GF-D8 (cell line): ENCODE results near the gene ZC3H15.
"Not testable (repeated sequence)": the region's sequence is repeated elsewhere in the genome, so short reads cannot be mapped to it uniquely, and the experiment has no call there.

Experiments used
- DNase-seq: peaks from one replicate; lab custom pipeline; 2025; lab: John Stamatoyannopoulos, UW

The ZC3H15 gene

DNA sequence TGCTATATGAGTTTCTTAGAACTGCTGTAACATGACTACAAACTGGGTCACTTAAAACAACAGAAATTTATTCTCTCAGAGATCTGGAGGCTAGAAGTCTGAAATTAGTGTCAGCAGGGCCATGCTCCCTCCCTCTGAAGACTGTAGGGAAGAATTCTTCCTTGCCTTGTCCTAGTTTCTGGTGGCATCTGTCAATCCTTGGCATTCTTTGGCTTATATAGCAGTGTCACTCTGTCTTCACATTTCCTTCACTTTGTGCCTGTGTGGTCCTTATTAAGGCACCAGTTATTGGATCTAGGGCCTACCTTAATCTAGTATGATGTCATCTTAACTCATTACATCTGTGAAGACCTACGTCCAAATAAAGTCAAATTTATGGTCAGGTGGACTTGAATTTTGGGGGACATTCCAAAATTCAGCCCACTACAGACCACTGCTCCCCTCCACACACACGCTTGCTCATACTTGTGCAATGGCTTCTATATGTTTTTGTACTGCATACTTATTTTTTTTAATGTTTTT lies 7.6 kb downstream of the ZC3H15 start:
- no peak for DNase-seq

DNA sequence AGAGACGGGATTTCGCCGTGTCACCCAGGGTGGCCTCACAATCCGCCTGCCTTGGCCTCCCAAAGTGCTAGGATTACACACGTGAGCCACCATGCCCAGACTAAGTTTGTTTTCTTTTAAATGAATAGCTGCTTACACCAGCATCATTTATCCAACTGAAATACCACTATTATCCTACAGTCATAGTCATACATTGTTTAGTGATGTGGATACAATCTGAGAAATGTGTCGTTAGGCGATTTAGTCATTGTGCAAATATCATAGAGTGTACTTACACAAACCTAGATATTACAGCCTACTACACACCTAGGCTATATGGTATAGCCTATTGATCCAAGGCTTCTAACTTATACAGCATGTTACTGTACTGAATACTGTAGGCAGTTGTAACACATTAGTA lies 10.3 kb downstream of the ZC3H15 start:
- DNase-seq, result no peak

DNA sequence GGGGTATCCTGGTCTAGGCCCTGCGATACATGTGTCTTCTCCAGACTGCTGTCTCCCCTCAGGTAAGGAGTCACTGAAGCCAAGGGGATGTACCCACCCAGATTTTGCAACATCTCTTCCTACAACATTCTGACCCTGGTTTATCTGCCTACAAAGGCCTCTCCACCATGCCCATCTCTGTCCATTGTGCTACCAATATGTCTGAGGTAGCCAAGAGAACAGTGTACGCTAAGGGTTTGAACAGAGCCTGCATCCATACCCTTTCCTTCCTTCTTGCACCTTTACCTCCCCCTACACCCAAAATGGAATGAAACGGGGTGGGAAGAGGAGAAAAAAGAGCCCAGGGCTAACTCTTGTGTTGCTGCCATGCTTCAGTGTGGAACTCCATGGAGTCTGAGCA lies 11.9 kb downstream of the ZC3H15 start:
- DNase-seq, result no peak

DNA sequence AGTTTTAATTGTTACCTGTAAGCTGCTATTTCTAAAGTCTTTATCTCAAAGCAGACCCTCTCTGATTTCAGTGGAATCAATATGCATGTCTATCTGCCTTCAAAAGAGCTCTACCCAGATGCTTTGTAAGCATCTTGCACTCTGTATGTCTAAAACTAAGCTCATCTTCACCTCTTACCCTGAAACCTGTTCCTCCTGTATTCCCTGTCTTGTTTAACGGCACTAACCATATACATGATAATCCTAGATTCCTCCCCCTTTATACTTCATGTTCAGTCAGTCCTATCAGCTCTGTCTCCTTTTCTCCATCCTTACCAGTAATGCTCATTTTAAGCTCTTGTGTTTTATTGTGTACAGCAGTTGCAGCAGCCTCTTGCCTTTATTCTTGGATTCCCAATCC lies 12.8 kb downstream of the ZC3H15 start:
- no peak for DNase-seq

DNA sequence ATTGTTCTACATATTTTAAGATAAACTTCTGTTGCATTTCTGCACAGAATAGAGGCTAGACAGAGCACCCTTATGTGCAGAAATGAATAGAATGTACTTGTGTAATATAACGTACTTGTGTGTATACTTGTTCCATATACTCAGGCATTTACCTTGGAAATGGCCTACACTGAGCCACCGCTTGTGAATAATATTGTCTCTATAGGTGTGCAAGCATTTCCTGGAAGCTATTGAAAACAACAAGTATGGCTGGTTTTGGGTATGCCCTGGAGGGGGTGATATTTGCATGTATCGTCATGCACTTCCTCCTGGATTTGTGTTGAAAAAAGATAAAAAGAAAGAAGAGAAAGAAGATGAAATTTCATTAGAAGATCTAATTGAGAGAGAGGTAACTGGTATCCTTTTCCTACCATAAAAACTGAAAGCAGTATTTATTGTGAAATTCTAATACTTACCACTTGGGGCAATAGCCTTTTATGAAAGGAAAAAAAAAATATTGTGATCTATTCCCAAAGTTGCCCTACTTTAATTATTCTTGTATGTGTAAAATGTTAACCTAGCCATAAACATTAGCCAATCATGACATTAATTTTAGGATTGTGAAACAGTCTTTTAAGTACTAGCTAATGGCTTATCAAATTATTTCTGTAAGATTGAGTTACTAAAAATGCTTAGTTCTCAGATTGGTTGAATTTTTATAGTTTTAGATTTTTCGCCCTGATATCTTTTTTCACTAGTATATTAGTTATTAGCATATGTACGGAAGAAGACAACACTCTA lies 18.0 kb downstream of the ZC3H15 start:
- no peak for DNase-seq

DNA sequence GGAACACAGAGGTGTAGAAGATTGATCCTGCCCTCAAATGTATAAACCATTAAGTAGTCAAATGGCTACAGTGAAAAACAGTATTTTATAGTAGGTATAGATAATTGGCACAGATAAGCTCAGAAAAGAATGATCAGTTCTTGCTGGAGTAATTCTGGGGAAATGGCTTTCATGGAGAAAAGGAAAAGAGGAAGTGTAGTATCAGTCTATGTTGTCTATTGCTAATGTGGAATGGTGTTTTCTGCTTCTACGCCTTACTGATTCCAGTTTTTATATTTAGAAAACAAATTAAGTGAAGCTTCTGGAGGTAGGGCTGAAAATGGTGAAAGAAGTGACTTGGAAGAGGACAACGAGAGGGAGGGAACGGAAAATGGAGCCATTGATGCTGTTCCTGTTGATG lies 22.2 kb downstream of the ZC3H15 start:
- no peak for DNase-seq

DNA sequence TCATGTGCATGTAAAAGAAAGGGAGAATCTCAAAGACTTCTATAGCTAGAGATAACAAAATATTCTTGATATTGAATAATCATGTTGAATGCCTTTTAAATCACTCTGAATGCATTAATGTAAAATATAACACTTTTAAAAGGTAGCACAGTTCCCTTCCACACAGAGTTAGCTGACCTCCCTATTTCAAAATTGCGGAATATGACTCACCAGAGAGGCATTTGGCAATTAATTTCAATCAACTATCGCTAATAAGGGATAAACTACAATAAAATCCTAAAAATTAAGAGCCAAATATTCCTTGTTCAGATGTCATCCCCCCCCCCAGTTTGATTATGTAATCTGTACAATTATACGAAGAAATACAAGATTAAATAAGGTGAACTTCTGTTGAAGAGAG lies 29.3 kb downstream of the ZC3H15 start:
- no peak for DNase-seq

DNA sequence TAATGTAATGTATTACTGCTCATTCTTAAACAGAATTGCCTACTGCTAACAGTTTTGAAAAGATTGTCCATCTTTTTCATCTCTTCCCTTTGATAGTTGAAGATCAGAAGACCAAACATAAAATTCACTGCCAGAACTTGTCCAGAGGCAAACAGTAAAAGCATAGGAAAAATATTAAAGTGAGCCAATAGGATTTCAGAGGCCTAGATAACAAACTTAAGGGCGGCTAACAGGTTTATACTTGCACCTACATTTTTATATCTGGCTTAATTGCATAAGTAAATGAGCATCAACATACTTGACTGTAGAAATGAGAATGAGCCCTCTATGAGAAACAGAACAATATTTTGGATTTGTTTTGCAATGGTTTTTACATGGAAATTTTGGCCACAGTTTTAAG lies 30.3 kb downstream of the ZC3H15 start:
- DNase-seq, result no peak

DNA sequence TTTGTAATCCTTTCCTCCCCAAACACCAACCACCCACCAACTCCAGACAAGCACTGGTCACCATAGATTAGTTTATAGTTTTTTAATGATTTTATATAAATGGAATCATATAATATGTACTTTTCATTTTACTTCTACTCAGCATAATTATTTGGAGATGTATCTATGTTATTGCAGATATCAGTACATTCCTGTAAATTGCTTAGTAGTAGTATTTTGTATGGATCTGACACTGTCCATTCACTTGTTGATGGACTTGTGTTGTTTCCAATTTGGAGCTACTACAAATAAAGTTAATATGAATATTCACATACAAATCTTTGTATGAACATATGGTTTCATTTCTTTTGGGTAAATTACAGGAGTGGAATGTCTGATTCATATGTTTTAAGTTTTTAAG lies 31.0 kb downstream of the ZC3H15 start:
- DNase-seq, result no peak

DNA sequence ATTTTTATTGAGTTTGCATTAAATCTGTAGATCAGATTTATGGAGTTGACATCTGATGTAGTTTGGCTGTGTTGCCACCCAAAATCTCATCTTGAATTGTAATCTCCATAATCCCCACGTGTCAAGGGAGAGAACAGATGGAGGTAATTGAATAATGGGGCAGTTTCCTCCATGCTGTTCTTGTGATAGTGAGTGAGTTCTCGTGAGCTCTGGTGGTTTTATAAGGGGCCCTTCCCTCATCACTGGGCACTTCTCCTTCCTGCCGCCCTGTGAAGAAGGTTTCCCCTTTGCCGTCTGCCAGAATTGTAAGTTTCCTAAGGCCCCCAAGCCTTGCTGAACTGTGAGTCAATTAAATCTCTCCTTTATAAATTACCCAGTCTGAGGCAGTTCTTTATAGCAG lies 32.2 kb downstream of the ZC3H15 start:
- DNase-seq, result no peak

DNA sequence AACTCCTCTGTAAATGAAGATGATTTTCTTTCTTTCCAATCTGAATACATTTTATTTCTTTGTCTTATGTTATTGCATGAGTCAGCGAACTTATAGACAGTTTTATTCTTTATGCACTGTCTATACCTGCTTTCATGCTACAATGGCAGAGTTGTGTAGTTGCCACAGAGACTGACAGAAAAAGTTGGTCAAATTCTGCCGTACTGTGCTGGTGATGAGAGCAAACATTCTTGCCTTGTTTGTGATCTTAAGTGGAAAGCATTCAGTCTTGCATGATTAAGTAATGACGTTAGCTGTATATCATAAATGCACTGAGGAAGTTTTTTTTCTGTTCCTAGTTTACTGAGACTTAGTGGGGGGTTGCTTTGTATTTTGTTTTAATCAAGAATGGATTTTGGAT lies 32.9 kb downstream of the ZC3H15 start:
- DNase-seq, result no peak

DNA sequence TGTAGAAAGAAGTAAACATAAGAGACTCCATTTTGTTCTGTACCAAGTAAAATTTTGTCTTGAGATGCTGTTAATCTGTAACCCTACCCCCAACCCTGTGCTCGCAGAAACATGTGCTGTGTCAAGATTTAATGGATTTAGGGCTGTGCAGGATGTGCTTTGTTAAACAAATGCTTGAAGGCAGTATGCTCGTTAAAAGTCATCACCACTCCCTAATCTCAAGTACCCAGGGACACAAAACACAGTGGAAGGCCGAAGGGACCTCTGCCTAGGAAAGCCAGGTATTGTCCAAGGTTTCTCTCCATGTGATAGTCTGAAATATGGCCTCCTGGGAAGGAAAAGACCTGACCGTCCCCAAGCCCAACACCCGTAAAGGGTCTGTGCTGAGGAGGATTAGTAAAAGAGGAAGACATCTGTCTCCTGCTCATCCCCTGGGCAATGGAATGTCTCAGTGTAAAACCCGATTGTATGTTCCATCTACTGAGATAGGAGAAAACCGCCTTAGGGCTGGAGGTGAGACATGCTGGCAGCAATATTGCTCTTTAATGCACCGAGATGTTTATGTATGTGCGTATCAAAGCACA lies 35.6 kb downstream of the ZC3H15 start:
- not testable (repeated sequence) for DNase-seq

DNA sequence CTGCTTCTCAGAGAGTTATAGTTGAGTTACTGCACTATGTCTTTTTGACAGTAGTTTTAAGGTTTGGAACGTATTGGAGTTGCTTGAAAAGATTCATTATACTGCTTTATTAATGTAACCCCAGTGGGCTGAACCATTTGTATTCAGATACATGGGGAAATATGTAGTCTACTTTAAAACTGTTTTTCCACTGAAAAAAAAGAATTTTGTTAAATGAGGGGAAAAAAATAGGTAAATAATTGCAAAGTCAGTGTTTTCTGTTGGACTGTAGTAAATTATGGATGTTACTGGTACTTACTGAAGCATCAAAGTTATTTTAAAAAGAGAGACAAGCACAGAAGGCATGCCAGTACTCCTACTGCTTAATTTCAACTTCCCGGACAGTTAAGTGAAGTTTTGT lies 36.4 kb downstream of the ZC3H15 start:
- DNase-seq, result no peak

DNA sequence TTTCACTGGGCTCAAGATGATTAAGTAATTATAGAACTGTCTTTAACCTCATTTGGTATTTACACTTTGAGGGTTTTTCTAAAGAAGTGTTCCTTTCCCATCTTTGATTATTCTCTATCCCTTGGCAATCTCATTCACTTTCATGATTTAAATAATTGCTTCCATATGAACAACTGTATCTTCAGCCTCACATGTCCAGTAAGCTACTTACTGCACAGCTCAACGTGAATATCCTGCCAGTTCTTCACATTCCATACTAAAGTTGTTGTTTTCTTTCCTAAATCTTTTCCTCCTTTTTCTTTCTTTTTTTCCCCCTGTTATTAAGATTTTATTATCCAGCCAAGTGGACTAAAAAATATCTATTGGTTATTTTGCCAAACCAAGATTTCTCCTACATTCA lies 37.7 kb downstream of the ZC3H15 start:
- DNase-seq, result no peak

DNA sequence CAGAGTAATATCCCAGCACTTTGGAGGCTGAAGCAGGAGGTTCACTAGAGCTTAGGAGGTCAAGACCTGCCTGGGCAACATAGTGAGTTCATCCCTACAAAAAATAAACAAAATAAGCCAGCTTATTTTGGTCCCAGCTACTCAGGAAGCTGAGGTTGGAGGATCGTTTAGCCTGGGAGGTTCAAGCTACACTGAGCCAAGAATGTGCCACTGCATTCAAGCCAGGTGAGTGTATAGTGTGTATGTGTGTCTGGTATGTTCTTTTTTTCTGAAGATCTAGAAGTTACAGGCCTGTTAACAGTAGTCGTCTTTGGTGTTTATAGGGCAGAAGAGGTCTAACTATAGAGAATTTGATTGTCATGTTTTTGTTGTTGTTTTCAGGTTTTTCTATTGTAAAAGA lies 40.2 kb downstream of the ZC3H15 start:
- DNase-seq, result no peak

DNA sequence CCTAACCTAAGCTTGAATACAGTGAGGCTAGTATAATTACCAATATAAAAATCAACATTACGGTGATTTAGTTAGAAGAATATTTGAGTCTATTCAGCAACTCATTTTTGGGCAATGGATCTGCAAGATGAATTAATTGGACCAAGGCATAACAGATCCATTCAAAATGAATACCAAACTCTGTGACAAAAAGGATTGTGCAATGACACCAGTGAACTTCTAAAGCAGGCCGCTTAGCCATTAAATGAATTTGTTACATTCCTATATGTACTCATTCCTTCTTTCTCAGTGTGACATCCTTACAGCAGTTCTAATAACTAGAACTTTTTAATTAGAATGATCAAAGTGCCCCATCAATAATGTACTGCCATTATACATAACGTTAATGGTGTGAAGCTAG lies 44.3 kb downstream of the ZC3H15 start:
- DNase-seq, result no peak

DNA sequence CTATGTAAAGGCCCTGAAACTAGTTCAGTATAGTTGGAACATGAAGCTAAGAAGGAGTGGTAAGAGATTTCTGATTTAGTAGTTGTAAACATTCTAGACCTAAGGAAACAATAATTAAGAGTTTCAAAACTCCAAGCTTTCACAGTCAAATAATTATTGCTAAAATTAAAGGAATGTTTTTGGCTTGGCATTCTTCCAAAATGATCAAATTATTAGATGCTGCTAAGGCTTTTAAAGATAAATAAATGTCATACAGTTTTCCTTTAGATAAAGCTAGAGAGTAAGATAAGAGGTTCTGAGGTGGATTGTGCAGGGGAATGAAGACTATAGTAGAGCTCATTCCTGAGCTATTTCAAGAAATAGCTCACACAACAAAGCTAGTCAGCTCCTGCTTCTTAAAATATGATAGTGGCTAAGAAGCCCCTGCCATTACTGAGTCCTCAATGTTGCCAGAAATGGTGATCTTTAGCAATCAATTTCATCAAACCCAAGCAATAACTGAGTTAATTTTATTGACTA lies 45.3 kb downstream of the ZC3H15 start:
- DNase-seq, result no peak

DNA sequence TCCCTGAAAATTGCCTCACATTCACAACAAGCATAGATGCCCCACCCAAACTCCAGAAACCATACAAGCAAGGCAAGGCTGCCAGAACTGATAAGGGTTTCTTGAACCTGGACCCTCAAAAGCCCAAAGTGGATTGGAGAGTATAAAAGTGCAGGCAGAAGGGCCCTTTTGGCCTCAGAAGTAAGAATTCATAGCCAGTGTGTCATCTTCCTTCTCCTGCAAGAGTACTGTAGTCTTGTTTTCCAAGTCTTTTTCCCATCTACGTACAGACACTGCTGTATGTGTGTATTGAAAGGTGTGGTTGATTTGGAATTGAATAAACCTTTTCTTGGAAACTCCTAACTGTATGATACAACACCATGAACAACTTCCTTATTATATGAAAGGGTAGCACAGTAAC lies 46.8 kb downstream of the ZC3H15 start:
- DNase-seq, result no peak

DNA sequence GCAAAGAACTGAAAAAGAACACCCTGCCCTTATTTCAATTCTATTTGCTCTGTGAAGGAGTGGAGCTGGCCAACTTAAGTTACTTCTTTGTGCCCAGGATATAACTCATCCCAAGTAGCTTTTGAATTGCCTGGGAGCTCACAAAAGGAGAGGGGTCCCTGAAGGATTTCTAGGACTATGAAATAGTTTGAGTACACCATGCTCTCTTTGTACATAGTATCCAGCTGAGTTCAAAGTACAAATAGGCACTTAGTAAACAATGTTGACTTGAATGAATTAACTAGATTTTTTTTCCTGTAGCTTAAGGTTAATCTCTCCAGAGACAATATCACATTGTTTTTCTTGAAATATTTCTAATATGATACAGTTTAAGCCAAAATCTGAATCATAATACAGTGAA lies 47.7 kb downstream of the ZC3H15 start:
- no peak for DNase-seq

DNA sequence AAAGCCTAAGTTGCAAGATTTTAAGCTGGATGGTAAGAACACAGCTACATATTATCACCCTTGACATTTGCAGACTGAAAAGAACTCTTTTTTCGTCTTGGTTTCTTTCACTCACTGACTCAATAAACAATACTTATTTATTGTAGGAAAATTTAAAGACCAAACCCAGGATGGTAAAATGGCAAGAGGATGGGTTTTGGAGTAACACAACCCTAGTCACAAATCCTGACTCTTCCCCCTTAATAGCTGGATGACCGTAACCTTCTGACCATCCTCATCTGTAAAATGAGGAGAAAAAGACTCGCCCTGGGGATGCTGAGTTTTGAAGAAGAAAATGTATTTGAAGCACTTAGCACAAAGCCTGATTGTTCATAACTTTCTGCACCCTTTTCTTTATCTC lies 48.3 kb downstream of the ZC3H15 start:
- no peak for DNase-seq

DNA sequence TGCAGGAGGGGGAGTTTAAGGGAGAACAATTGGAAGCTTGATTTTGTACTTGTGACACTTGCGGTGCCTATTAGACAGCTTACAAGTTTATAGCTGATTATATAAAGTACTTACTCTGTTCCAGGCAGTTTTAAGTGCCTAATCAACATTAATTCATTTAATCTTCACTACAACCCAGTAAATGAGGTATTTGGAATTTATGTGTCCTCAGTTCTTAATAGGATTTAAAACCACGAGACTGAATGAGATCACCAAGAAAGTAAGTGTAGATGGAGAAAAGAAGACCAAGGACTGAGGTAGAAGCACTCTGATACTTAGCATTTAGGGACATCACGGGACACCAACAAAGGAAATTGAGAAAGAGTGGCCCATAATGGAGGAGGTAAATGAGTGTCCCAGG lies 49.8 kb downstream of the ZC3H15 start:
- DNase-seq, result no peak

DNA sequence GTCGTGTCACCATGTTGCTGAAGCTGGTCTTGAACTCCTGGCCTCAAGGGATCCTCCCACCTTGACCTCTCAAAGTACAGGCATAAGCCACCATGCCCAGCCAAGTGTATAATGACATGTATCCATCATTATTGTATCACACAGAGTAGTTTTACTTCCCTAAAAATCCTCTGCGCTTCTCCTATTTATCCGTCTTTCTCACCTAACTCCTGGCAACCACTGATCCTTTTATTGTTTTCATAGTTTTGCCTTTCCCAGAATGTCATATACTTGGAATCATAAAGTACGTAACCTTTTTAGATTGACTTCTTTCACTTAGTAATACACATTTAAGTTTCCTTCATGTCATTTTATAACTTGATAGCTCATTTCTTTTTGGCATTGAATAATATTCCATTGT lies 51.0 kb downstream of the ZC3H15 start:
- DNase-seq, result no peak

DNA sequence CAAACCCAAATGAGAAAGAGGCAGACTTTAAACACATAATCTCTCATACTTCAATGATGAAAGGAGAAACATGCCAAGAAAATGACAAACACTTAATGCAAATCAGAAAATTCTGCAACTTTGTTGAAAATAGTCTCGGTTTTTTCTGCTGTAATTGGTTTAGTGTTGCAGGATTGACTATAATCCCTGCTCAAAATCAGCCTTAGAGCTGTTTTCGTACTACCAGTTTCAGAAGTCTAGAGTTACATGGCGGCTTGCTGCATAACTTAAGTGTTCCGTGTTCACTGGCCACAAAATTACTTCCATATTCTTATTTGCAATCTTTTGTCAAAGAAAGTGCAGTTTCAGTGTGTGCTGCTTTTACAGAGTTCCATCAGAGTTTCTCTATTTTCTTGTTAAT lies 54.9 kb downstream of the ZC3H15 start:
- DNase-seq, result no peak

DNA sequence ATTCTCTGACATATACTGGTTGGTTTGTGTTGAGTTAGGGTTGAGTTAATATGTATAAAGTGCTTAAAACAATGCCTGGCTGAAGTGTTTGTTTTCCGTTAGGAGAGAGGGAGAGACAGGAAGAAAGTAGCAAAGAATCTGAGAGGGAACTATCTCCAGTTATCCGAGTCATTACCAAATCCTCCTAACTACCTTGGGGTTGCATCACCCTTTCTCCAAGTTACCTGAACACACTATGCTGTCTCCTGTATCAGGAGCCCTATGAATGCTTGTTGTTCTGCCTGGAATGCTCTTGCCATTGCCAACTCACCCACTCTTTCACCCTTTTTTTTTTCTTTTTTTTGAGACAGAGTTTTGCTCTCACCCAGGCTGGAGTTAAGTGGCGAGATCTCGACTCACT lies 55.9 kb downstream of the ZC3H15 start:
- DNase-seq, result no peak
